ENCODE results near the gene NR2F6.

Gene NR2F6

DNA sequence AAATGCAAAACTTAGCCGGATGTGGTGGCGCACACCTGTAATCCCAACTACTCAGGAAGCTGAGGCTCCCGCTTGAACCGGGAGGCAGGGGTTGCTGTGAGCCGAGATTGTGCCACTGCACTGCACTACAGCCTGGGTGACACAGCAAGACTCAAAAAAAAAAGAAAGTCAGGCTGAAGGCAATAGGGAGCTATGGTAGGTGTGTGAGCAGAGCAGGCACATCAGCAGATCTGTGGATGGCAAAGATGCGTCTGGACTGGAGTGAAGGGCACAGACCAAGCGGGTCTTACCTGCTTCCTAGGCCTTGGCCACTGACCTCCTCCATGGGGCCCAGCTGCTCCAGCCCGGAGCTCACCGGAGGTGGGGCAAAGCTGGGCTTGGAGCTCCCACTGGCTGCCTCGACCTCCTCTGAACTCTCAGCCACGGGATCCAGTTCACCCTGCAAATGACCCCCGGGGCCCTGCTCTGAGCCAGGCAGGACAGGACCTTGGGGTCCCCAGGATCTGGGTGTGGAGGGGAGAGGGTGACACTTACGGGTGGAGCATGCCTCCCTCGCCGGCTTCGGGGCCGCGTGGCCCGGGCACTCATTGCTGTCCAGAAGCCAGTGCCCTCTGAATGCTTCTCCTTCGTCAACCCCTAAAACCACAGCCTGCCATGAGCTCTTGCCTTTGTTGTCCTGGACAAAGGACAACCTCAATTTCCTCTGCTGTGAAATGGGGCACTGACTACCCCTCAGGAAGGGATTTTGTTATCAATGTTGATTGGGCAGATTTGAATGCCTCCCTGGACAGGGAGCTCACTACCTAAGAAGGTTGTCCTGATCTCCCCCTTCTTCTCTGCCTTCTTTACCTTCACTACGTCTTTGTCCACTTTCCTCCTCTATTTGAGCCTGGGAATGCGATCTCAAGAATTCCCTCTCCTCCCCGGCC is 18.3 kb upstream of the NR2F6 start:
- no peak for DNase-seq (ENCODE audit: low read depth)

DNA sequence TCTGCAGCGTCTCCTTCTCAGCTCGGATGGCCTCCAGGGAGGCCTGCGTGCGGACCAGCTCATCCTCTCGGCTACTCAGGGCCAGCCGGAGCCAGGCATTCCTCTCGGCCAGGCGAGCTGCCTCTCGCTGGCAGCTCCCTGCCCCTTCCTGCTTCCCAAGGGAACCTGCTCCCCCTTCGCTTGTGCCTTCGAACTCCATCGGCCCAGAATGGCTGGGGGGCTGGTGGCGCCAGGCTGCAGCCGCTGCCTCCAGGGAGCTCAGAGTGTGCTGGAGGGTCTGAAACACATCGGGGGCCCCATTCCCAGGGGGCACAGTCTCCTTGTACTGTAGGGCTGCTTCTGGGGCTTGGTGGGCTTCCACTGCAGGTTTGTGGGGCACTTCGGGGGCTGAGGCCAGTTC is 16.8 kb upstream of the NR2F6 start:
- DNase-seq (ENCODE audit: low read depth): no peak

DNA sequence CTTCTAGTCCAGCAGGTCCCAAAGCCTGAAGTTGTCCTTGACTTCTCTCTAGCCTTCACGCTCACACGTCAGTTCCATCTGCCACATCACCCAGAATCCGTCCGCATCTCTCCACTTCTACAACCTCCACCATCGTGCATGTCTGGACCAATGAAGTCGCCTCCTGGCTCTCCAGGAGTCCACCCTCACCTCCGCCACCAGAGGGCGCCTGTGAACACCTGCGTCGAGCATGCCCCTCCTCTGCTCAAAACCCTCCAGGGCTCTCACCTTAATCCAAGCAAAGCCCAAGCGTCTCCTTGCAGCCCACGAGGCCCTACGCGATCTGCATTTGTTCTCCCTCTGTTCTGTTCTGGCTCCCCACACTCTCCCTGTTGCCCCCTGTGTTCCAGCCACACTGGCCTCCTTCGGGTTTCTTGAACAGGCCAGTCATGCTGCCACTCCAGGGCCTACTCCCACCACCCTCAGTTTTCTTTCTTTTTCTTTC is 15.2 kb upstream of the NR2F6 start:
- peak; percentile 79 for DNase-seq (ENCODE audit: low read depth)

DNA sequence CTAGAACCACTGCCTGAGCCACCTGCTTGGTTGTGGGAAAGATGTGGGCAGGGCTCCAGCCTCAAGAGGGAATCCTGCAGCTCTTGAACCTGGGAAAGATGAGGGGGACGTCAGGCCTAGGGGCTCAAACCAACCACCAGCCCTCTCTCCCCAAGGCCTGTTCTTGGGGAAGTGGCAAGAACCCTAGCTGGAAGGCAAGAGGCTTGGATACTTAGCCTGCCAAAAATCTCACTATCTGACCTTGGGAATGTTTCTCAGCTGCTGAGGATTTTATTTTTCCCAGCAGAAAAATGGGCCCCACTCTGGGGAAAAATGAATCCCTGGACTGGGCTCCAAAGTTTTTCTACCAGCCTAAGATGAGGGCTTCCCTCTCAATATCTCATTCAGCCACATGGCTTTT is 14.2 kb upstream of the NR2F6 start:
- no peak for DNase-seq (ENCODE audit: low read depth)

DNA sequence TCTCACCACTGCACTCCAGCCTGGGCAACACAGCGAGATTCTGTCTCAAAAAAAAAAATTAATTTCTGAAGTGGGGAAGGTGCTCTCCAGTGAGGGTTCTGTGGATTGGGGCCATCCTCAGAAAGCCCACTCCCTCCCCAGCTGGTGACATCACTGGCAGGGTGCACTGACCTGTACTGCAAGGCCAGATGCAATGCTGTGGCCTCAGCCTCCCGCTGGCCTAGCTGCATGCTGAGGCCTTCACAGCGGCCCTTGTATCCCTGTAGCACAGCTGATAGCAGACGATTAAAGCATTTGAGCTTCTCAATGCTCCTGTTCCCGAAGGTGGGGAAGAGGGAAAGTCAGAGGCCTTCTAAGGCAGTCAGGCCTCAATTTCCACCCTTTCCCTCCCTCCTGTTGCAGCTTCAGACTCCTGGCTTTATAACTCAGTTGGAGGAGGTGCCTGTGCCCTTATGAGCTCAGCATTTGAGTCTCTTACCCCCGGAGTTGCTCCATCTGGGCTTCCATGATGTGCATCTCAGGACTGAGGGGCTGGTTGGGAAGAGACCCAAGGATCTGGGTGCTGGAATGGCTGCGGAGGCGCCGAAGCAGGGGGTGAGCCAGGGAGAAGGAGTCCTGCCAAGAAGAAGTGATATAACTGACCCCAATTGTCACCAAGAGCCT is 13.5 kb upstream of the NR2F6 start:
- DNase-seq (ENCODE audit: low read depth): no peak

DNA sequence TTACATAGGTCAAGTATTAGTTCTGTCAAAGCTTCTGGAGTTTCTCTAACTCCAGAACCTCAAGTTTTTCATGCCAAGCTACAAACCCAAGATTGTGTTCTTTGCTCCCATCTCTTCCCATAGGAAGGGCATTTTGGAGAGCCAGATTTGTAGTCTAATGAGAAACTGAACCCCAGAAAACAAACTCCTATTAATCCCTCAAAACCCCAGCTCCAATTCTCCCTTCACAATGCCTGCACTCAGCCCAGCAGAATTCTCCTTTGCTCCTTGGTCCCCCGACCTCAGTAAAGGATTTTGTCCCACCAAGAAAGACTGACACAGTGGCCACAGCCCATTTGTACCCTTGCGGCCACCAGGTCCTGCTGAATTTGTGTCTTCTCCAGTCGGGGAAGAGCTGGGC is 10.4 kb upstream of the NR2F6 start:
- DNase-seq (ENCODE audit: low read depth): no peak

DNA sequence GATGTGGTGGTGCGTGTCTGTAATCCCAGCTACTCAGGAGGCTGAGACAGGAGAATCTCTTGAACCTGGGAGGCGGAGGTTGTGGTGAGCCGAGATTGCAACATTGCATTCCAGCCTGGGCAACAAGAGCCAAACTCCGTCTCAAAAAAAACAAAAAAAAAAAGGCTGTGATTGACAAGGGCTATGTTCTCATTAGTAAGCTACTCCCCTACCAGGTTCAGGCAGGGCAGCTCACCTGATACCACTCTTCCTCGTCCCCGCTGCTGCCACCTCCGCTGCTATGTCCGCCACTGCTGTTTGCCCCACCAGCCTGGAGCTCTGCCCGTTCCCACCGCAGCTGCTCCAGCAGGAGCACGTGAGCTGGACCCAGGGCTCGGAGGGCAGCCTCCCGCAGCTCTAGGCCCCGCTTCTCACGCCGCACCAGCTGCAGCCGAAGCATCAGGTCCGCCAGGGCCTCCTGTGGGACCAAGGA is 9.5 kb upstream of the NR2F6 start:
- no peak for DNase-seq (ENCODE audit: low read depth)

DNA sequence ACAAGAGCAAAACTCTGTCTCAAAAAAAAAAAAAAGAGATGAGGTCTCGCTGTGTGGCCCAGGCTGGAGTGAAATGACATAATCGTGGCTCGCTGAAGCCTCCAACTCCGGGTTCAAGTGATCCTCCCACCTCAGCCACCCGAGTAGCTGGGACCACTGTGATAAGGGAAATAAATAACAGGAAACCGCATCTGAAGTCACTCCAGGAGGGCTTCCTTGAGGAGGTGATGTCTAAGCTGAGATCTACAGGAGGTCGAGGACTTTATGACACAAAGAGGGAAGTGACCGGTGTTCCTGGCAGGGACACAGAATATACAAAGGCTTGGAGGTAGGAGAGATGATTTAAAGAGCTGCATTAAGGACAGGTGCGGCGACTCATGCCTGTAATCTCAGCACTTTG is 8.9 kb upstream of the NR2F6 start:
- no peak for DNase-seq (ENCODE audit: low read depth)

DNA sequence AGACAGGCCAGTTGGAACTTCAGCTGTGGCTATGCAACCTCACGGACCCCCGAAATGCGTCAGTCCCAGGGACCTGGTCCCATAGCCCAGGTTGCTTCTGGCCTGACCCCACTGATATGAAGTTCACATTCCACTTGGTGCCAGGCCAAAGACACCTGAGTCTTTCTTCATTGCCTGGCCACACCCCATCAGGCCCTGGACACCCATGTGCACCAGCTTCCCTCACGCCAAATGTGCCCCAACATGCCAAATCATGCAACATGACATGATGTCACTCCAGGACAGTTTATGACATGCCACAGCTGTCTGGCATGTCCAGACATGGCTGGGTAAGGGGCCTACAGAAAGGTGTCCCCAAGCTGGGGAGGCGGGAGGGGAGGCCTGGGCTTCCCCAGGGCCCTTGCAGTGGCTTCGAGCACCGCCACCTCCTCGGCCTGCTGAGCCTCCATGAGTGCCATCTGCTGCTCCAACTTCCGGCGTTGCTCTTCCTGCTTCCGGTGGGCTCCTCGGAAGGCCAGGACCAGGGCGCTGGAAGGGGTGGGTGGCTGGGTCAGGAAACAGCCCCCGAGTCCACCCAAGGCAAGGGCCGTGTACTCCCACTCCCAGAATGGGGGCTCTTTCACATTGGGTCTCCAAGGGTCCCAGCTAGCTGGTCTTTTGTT is 4.3 kb upstream of the NR2F6 start:
- DNase-seq (ENCODE audit: low read depth): no peak

DNA sequence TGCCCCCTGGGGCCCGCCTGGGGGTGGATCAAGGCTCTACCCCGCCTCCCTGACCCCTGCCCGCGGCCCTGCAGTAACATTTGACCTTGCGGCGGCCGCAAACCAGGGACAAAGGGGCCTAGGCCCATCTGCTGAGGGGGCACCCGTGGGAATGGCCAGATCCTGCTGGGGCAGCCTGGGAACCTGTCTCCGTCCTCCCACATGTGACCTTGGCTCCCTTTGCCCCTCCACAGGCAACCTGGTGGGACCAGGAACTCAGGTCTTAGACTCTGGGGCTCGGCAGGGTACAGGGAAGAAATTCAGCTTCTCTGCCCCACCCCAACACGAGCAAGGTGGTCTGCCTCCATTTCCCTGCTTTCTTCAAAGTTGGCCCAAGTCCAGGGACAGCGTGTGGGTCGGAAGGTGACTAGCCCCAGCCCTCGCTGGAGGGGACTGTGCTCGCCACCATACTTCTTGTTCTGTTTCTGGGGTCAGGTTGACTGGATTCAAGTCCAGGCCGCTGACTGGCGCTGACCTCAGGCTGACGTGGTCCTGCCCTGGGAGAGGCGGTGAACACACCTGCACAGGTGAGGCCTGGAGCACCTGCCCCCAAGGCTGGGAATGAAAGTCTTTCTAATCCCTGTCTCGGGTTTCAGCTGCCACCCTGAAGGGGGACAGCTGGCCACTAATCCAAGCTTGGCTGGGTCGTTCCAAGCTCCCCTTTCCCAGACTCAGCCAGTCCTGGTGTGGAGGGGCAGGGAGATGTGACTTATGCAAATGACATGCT is 2.5 kb upstream of the NR2F6 start:
- no peak for DNase-seq (ENCODE audit: low read depth)

DNA sequence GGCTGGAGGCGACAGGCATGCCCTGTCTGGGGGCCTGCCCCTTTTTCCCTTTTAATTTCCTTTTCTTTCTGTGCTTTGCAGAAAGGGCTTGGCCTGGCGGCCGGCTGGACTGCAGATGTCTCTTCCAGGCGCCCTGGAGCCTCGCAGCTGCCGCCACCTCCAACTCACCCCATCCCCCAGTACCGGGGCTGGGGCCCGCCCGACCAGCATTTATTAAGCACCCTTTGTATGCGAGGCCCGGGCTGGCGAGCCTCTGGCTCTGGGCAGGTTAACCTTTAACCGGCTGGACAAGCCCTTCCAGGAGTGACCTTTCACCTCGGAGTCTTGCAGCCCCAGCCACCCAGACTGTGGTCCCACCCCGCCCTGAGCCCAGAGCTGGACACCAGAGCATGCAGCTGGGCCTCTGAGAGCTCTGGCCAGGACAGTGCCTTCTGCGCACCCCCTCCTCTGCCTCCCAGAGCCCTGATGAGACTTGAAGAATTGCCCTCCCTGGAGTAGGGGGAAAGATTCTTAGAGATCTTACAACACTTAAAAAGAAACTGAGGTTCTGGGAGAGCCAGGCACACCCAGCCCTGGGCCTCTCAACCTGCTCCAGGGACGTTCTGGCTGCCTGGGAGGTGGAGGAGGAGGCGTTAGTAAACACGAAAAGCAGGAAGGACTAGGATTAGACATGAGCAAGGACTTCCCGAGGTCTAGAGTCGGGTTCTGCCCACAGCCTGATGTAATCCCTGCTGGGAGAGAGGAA is 1.1 kb upstream of the NR2F6 start:
- peak; percentile 46 for DNase-seq (ENCODE audit: low read depth)

DNA sequence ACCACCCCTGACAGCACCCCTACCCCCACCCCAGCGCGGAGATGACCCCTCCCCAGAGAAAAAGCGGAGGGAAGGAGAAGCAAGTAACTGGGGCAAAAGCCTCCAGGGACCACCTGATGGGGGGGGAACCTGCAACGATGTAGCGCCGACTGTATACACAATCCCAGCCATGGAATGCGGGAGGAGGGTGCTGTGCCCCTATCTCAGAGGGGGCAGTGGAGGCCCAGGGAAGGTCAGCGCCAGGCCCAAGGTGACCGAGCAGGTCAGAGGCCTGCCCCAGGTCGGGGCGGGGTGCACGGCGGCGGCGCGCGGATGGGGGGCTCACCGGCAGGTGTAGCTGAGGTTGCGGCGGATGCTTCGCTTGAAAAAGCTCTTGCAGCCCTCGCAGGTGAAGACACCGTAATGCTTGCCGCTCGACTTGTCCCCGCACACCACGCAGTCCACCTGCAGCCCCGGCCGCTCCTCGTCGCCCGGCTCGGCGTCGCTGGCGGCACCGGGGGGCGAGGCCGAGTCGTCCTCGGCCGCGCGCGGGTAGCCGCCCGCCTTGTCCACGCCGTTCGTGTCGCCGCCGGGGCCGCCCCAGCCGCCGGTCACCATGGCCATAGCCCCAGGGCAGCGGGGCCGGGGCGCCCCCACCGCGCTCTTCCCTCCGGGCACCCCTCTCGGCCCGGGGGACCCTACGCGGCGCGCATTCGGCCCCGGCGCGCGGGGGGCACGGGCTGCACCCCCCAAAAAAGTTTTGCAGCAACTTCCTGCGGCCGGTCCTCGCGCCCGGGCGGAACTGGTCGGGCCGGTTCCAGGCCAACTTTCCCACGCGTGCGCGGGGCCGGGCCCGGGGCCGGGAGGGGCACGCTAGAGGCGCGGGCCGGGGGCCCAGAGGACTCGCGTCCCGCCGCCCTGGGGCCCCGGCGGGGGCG is 843 bp downstream of the NR2F6 start:
- DNase-seq (ENCODE audit: low read depth): no peak

DNA sequence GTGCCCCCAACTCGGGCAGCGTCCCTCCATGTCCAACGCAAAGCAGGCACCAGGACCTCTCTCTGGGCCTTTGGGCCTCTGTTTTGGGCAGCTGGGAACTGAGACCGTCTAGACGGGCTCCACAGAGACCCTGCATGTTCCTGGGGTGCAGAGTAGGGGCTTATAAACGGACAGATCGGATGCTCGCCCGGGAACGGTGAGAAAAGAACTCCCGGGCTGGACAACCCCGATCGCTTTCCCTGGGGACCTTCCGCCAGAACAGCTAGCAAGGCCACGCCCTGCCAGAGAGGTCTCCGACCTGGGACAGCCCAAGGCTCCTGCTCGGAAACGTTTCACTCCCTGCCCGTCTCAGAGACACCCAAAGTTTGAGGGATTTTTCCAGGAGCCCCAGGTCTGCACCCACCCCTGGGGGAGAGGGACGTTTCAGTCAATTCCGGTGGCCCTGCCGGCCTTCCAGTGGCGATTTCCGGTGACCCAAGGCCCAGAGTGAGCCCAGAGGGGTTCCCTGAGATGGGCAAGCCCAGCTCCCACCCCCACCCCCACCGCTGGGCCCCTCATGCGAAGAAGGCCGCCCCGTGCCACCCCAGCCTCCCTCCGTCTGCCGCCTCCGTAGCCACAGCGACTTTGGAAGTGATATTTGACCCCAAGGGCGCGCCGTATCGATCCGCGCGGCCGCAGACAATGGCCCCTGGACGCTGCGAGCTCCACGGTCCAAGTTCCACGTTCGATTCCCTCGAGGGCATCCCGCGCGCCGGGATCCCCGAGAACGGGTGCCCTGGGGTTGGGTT is 1.7 kb downstream of the NR2F6 start:
- peak; percentile 56 for DNase-seq (ENCODE audit: low read depth)

DNA sequence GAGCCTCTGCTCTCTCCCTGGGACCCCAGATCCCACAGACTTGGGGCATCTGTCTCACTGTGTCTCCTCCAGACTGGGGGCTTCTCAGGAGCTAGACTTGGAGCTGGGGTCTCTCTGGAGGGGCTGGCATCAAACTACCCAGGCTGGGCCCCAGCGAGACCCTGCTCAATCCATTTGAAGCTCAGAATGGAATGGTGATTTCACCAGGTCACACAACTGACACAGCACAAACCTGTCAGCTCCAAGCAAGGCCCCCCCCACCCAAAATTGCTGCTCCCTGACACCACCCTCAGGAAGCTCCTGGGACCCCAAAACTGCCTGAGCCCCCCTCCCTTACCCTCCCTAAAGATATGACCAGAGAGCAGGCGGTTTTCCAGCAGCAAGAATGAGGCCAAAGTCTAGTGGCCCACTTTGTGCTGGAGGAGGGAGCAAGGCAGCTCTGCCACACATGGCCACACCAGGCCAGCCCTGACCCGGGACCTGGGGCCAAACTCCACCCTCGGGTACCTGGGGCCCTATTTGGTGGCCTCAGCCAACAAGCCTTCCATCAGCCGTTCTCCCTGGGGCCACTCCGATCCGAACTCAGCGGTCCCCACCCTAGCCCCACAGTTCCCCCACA is 2.4 kb downstream of the NR2F6 start:
- no peak for DNase-seq (ENCODE audit: low read depth)

DNA sequence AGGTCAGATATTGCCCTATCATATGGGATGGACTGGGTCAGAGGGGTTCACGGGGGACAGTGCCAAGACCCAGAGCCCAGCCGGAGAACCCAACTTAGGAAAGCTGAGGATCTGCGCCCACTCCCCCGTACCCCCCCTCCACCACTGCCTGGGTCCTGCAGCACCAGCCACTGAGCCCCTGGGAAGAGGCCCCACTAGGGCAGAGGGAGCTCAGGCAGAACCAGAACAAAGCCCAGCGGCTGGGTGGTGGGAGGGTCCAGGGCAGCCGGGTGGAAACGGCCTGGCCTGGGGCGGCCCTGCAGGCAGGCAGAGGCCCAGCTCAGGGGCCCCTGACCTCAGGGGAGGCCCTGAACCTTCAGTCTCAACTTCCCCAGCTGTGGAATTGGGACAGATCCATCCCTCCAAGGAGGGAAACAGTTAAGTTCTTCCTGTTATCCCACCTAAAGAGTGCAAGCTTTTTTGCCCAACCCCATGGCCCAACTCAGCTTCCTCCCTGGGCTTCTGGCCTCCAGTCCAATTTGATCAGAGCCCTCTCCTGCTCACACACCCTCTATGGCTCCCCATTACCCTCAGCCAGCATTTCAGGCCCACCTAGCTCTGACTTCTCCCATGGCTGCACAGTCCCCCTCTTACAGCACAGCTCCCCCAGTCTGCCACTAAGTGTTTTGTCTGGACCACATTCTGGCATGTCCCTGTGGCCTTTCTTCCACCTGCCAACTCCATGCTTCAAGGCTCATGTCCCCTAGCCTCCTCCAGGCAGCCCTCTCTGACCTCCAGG is 3.1 kb downstream of the NR2F6 start:
- no peak for DNase-seq (ENCODE audit: low read depth)

DNA sequence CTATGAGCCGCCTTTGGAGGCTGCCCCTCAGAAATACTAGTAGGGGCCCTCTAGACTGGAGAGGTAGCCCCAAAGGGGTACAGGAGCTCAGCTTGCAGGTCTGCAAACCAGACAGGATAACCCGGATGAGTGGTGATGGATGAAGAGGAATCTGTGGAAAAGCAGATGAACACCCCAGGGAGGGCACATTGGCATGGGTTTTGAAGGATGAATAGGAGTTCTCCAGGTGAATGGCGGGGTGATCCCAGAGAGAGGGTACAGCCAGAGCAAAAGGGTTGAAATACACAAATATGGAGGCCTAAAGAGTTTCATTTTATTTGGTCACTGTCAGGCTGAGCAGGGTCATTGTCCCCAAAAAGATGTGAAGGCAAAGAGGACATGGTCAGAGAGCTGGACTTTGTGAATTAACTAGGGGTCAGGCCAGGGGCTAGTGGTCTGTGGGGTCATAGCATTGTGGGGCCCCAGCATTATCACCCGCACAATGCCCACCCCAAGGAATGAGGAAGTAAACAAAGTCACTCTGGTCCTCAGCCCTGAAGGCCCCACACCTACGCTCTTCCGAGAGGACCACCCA is 4.8 kb downstream of the NR2F6 start:
- DNase-seq (ENCODE audit: low read depth): no peak

DNA sequence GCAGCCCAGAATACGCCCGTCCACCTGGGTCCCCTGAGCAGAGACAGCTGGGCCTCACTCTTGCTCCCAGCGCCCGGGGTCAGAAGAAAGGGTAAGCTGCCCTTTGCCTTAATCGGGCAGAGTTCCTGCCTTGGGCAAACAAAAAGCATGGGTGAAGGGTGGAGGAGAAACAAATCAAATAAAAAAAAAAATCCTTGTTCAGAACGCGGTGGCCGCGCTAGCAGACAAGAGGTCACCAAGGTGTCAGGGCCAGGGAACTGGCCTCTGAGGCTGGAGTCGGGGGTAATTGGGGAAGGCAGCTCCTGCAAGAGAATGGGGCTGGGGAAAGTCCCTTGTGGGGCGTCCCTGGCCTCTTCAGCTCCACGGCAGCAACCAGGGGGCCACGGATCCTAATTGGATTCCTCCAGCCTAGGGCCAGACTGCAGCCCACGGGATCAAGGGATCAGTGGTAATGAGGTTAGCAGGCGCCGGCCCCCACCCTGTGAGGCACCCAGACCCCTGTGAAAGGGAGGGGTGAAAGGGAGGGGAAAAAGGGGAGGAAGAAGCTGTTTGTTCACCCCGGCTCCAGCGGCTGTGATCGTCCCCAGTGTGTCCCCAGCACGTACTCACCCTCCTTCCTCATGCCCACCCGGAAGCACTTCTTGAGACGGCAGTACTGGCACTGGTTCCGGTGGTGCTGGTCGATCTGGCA is 5.5 kb downstream of the NR2F6 start:
- no peak for DNase-seq (ENCODE audit: low read depth)
